ENCODE measurements around the gene DNAJB13.

The DNAJB13 gene

DNA sequence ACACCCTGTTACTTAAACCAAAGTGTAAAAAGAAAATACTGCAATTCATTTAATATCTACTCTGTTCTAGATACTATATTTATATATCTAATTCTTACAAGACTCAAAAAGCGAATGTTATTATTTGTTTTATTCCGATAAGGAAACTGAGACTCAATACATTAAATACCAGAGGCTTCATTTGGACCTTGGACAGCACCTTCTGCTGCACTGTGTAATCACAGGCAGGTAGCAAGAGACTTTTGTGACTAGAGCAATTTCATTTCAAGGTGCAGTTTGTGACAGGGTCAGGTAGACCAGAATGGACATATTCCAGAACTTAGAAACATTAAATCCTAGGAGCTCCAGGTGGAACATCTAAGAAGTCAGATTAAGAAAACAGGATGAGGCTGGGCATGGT lies 21.4 kb upstream of the DNAJB13 start:
- H3K18ac ChIP-seq (ENCODE audit: low read length), result no peak overlapping the region
- no peaks in the 10 kb centered on the region for H3K9me3 ChIP-seq (ENCODE audit: insufficient read depth, low read depth, low read length)
- no peak overlapping the region for H2AFZ ChIP-seq (ENCODE audit: insufficient read depth, low read length, poor library complexity)
- no peak overlapping the region for H3K27ac ChIP-seq (ENCODE audit: low read depth, low read length)
- H3K23ac ChIP-seq (ENCODE audit: low read length), result no peak overlapping the region
- H4K8ac ChIP-seq (ENCODE audit: low read depth, low read length), result no peak overlapping the region
- no peak overlapping the region for H3K4ac ChIP-seq (ENCODE audit: low read depth, low read length)
- H3K4me1 ChIP-seq (ENCODE audit: control insufficient read depth in 1 of 2, insufficient read depth in 2 of 2, low read length in 2 of 2), result peaks cover 0 to 2% of the 10 kb centered on the region in 2 experiments
- H3K27me3 ChIP-seq (ENCODE audit: insufficient read depth, low read length), result no peaks in the 10 kb centered on the region
- H3K79me1 ChIP-seq (ENCODE audit: low read length), result no peaks in the 10 kb centered on the region
- no peak overlapping the region for H3K4me3 ChIP-seq (ENCODE audit: low read depth, low read length)
- H2BK12ac ChIP-seq (ENCODE audit: low read length), result no peak overlapping the region
- H2BK120ac ChIP-seq (ENCODE audit: insufficient read depth, low read length, poor library complexity), result no peak overlapping the region
- no peak overlapping the region for H4K91ac ChIP-seq (ENCODE audit: low read depth, low read length)
- WGBS (ENCODE audit: extremely low coverage, insufficient coverage, insufficient read length), result no CpG with 5 or more reads among the region's 2 CpGs
- no peak overlapping the region for H4K12ac ChIP-seq (ENCODE audit: low read depth, low read length)
- no peak overlapping the region for H3K4me2 ChIP-seq (ENCODE audit: low read length)
- DNase-seq, result no peak
- H2AK5ac ChIP-seq (ENCODE audit: low read length), result no peak overlapping the region
- H3K36me3 ChIP-seq (ENCODE audit: control insufficient read depth in 1 of 2, insufficient read depth in 2 of 2, low read length in 2 of 2), result peaks cover 7 to 13% of the 10 kb centered on the region in 2 experiments
- H3K9ac ChIP-seq (ENCODE audit: low read length), result no peak overlapping the region
- no peak overlapping the region for H3K14ac ChIP-seq (ENCODE audit: low read length)
- H3K79me2 ChIP-seq (ENCODE audit: control insufficient read depth, insufficient read depth, low read length, poor library complexity), result no peaks in the 10 kb centered on the region
- no peak overlapping the region for H2BK5ac ChIP-seq (ENCODE audit: low read depth, low read length, poor library complexity)

DNA sequence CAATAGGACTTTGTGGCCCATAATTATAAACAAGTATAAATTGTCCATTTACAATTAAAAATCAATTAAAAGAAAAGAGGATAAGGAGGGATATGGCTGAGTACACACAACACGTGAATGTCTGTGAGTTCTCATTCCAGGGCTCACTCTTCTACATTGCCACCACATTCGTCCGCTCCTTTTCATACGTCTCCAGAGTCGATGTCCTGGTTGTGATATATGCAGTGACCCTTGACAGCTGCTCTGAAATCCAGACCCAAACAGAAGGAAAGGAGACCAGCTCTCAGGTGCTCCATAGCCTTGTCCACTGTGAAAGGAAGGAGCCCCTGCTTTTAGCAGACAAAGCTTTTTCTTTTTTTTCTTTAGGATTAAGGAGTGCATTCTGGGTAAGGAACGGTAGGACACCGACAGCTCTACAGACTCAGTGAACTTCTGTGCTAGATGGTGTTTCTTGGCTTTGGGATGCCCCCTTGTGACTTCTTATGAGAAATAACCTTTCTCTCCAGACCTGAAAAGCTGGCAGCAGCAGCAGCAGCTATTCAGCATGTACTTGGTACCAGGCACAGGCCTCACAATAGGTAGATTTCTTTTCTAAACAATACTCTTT lies 19.7 kb upstream of the DNAJB13 start:
- Histone ChIP-seq H3K36me3 (ENCODE audit: control insufficient read depth in 1 of 2, insufficient read depth in 2 of 2, low read length in 2 of 2) (peaks cover 4 to 13% of the 10 kb centered on the region in 2 experiments), H3K4me1 (ENCODE audit: control insufficient read depth in 1 of 2, insufficient read depth in 2 of 2, low read length in 2 of 2) (peaks cover 0 to 2% of the 10 kb centered on the region in 2 experiments), H3K27me3 (ENCODE audit: insufficient read depth, low read length) (no peaks in the 10 kb centered on the region), H3K18ac (ENCODE audit: low read length) (no peak overlapping the region), H3K23ac (ENCODE audit: low read length) (no peak overlapping the region), H3K4me2 (ENCODE audit: low read length) (no peak overlapping the region), H3K4ac (ENCODE audit: low read depth, low read length) (no peak overlapping the region), H3K79me2 (ENCODE audit: control insufficient read depth, insufficient read depth, low read length, poor library complexity) (no peaks in the 10 kb centered on the region), H2BK12ac (ENCODE audit: low read length) (peak overlapping the region; percentile 52), H2BK120ac (ENCODE audit: insufficient read depth, low read length, poor library complexity) (no peak overlapping the region), H2BK5ac (ENCODE audit: low read depth, low read length, poor library complexity) (no peak overlapping the region), H2AK5ac (ENCODE audit: low read length) (no peak overlapping the region), H3K27ac (ENCODE audit: low read depth, low read length) (no peak overlapping the region), H3K4me3 (ENCODE audit: low read depth, low read length) (no peak overlapping the region), H4K12ac (ENCODE audit: low read depth, low read length) (peak overlapping the region; percentile 77), H4K91ac (ENCODE audit: low read depth, low read length) (no peak overlapping the region), H3K79me1 (ENCODE audit: low read length) (no peaks in the 10 kb centered on the region), H2AFZ (ENCODE audit: insufficient read depth, low read length, poor library complexity) (peak overlapping the region; percentile 66), H3K9ac (ENCODE audit: low read length) (no peak overlapping the region), H3K9me3 (ENCODE audit: insufficient read depth, low read depth, low read length) (no peaks in the 10 kb centered on the region), H4K8ac (ENCODE audit: low read depth, low read length) (peak overlapping the region; percentile 76), H3K14ac (ENCODE audit: low read length) (no peak overlapping the region)
- no CpG with 5 or more reads among the region's 7 CpGs for WGBS (ENCODE audit: extremely low coverage, insufficient coverage, insufficient read length)
- peak; percentile 49 to 83 for DNase-seq

DNA sequence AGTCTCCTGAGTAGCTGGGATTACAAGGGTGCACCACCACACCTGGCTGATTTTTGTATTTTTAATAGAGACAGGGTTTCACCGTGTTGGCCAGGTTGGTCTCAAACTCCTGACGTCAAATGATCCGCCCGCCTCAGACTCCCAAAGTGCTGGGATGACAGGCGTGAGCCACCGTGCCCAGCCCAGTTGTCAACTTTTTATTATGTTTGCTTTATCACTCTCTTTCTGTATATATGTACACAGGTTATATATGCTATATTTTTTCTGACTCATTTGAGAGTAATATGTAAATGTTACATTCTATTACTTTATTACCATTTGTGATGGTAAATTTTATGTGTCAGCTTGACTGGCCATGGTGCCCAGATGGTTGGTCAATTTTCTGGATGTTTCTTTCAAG lies 18.9 kb upstream of the DNAJB13 start:
- Histone ChIP-seq H2BK120ac (ENCODE audit: insufficient read depth, low read length, poor library complexity) (no peak overlapping the region), H2BK12ac (ENCODE audit: low read length) (no peak overlapping the region), H3K14ac (ENCODE audit: low read length) (no peak overlapping the region), H3K4me1 (ENCODE audit: control insufficient read depth in 1 of 2, insufficient read depth in 2 of 2, low read length in 2 of 2) (peaks cover 0 to 2% of the 10 kb centered on the region in 2 experiments), H2AK5ac (ENCODE audit: low read length) (no peak overlapping the region), H3K27me3 (ENCODE audit: insufficient read depth, low read length) (no peaks in the 10 kb centered on the region), H4K8ac (ENCODE audit: low read depth, low read length) (no peak overlapping the region), H3K18ac (ENCODE audit: low read length) (no peak overlapping the region), H2AFZ (ENCODE audit: insufficient read depth, low read length, poor library complexity) (no peak overlapping the region), H3K4ac (ENCODE audit: low read depth, low read length) (no peak overlapping the region), H3K4me2 (ENCODE audit: low read length) (no peak overlapping the region), H3K23ac (ENCODE audit: low read length) (no peak overlapping the region), H4K12ac (ENCODE audit: low read depth, low read length) (no peak overlapping the region), H3K27ac (ENCODE audit: low read depth, low read length) (no peak overlapping the region), H3K79me1 (ENCODE audit: low read length) (no peaks in the 10 kb centered on the region), H3K36me3 (ENCODE audit: control insufficient read depth in 1 of 2, insufficient read depth in 2 of 2, low read length in 2 of 2) (peaks cover 4 to 15% of the 10 kb centered on the region in 2 experiments), H3K9me3 (ENCODE audit: insufficient read depth, low read depth, low read length) (peaks cover 1% of the 10 kb centered on the region), H3K79me2 (ENCODE audit: control insufficient read depth, insufficient read depth, low read length, poor library complexity) (no peaks in the 10 kb centered on the region), H4K91ac (ENCODE audit: low read depth, low read length) (no peak overlapping the region), H2BK5ac (ENCODE audit: low read depth, low read length, poor library complexity) (no peak overlapping the region), H3K4me3 (ENCODE audit: low read depth, low read length) (no peak overlapping the region), H3K9ac (ENCODE audit: low read length) (no peak overlapping the region)
- WGBS (ENCODE audit: extremely low coverage, insufficient coverage, insufficient read length), result no CpG with 5 or more reads among the region's 6 CpGs
- no peak for DNase-seq

DNA sequence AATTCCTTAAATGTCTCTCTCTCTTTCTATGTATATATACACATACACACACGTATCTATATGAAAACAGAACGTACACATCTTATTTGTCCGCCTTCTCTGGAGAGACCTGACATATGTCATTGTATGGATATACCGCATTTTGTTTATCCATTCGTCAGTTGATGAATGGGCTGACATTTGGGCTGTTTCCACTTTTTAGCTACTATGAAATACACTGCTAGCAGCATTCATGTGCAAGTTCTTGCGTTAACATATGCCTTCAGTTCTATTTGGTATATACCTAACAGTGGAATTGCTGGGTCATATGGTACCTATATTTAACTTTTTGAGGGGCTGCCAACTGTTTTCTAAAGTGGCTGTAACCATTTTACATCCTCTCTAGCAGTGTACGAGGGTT lies 18.0 kb upstream of the DNAJB13 start:
- Histone ChIP-seq H3K4me1 (ENCODE audit: control insufficient read depth in 1 of 2, insufficient read depth in 2 of 2, low read length in 2 of 2) (peaks cover 0 to 2% of the 10 kb centered on the region in 2 experiments), H3K36me3 (ENCODE audit: control insufficient read depth in 1 of 2, insufficient read depth in 2 of 2, low read length in 2 of 2) (peaks cover 2 to 10% of the 10 kb centered on the region in 2 experiments), H3K9me3 (ENCODE audit: insufficient read depth, low read depth, low read length) (peaks cover 5% of the 10 kb centered on the region), H3K79me2 (ENCODE audit: control insufficient read depth, insufficient read depth, low read length, poor library complexity) (no peaks in the 10 kb centered on the region), H3K9ac (ENCODE audit: low read length) (no peak overlapping the region), H3K4me2 (ENCODE audit: low read length) (no peak overlapping the region), H2AFZ (ENCODE audit: insufficient read depth, low read length, poor library complexity) (no peak overlapping the region), H3K27ac (ENCODE audit: low read depth, low read length) (no peak overlapping the region), H2BK5ac (ENCODE audit: low read depth, low read length, poor library complexity) (no peak overlapping the region), H4K8ac (ENCODE audit: low read depth, low read length) (no peak overlapping the region), H2AK5ac (ENCODE audit: low read length) (no peak overlapping the region), H2BK120ac (ENCODE audit: insufficient read depth, low read length, poor library complexity) (no peak overlapping the region), H3K14ac (ENCODE audit: low read length) (no peak overlapping the region), H3K23ac (ENCODE audit: low read length) (no peak overlapping the region), H4K12ac (ENCODE audit: low read depth, low read length) (no peak overlapping the region), H4K91ac (ENCODE audit: low read depth, low read length) (no peak overlapping the region), H3K18ac (ENCODE audit: low read length) (no peak overlapping the region), H3K79me1 (ENCODE audit: low read length) (no peaks in the 10 kb centered on the region), H2BK12ac (ENCODE audit: low read length) (no peak overlapping the region), H3K4ac (ENCODE audit: low read depth, low read length) (no peak overlapping the region), H3K4me3 (ENCODE audit: low read depth, low read length) (no peak overlapping the region), H3K27me3 (ENCODE audit: insufficient read depth, low read length) (no peaks in the 10 kb centered on the region)
- WGBS (ENCODE audit: extremely low coverage, insufficient coverage, insufficient read length), result no CpG with 5 or more reads among the region's 7 CpGs
- DNase-seq, result no peak

Measured in trophoblast cell (in vitro differentiated cells and primary cell).